Skin of body (tissue), 2 donors: Measurements from ENCODE around the gene SPTBN4. TPM values are rescaled to one million over a fixed set of nuclear protein-coding genes. Genes with fewer than 3 reads are reported as not detected.
"Not testable (repeated sequence)": the region's sequence is repeated elsewhere in the genome, so short reads cannot be mapped to it uniquely, and the experiment has no call there.

Source experiments
- DNase-seq: peaks from one replicate; lab custom pipeline; 2025; lab: John Stamatoyannopoulos, UW
- total RNA-seq: library from RNA; depleted of rRNA; stranded (reverse); fragments of >200 nt; gene quantifications from one replicate; pipeline ENCODE4 v1.2.3, GENCODE V29; 2014

Gene SPTBN4
- total RNA-seq, 1 donor from 2014 or later: 1.2 TPM

DNA sequence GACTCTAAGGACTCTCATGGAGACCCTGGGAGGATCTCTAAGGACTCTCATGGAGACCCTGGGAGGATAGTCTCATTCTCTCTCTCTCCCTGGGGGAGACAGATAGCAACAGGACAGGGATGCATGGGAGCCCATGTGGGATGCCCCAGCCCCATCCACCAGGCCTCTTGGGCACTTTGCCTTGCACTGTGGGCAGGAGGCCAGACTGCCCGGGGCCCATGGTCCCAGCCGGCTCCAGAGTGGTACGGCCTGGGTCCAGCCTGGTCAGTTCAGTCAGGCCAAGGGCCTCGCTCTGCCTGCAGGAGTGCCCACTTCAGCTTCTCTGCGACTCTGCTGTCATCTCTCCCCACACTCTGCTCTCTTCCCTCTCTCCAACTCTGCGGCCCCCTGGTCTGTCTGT is 61.3 kb downstream of the SPTBN4 start:
- no peak for DNase-seq

DNA sequence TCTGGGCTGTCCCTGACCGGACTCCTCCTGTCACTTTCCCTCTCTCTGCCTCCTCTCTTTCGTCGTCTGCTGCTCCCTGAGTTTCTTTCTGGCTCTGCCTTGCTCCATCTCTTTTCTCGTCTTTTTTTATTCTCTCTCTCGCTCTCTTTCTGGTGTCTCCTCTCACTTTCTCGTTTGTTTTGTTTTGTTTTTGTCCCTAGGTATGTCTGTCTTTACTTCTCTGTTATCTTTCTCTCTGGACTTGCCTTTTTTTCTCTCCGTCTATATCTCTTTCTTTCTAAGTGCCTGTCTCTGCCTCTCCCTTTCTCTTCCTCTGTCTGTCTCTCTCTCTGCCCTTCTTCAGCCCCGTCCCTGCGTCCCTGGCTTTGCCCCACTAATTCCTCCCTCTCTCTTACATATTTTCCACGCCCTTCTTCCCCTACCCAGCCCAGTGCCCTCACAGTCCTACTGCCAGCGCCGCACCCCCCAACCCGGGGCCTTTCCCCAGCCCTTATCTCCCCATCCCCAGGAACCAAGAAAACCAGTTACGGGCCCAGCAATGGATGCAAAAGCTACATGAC is 61.8 kb downstream of the SPTBN4 start:
- no peak for DNase-seq

DNA sequence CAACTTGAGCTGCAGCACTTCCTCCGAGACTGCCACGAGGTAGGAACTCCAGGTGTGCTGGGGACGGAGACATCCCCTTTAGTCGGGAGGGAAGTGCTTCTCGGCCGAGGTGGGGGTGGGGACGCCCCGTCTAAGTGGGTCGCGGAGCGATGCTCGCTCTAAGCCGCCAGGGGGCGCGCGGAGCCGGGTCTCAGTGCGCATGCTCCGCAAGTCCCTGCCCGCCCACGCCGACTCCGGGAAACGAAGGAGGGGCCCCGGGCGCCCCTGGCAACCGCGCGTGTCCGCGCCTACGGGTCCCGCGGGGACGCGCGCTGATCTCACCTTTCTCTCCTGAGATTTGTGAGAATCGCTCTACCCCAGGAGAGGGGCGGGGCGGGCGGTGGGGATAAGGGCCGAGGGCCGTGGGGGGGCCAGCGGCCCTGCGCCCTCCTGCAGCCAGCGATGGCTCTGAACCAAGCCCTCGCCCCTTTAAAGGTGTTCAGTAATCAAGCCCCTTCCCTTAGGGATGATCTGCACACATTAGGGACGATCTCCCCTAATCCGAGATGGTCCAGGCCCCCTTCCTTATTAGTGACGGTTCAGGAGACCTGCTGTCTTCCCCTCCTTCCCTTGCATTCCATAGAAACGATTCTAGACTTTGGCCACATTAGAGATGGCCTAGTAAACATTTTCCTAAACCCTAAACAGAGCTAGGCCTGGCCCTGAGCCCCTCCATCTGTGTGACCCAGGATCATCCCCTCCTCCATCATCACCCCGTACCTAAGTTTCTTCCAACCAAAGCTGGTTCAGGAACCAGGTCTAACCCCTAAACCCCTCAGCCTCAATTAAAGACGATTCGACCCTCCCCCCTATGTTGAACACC is 62.5 kb downstream of the SPTBN4 start:
- peak; percentile 83 for DNase-seq

DNA sequence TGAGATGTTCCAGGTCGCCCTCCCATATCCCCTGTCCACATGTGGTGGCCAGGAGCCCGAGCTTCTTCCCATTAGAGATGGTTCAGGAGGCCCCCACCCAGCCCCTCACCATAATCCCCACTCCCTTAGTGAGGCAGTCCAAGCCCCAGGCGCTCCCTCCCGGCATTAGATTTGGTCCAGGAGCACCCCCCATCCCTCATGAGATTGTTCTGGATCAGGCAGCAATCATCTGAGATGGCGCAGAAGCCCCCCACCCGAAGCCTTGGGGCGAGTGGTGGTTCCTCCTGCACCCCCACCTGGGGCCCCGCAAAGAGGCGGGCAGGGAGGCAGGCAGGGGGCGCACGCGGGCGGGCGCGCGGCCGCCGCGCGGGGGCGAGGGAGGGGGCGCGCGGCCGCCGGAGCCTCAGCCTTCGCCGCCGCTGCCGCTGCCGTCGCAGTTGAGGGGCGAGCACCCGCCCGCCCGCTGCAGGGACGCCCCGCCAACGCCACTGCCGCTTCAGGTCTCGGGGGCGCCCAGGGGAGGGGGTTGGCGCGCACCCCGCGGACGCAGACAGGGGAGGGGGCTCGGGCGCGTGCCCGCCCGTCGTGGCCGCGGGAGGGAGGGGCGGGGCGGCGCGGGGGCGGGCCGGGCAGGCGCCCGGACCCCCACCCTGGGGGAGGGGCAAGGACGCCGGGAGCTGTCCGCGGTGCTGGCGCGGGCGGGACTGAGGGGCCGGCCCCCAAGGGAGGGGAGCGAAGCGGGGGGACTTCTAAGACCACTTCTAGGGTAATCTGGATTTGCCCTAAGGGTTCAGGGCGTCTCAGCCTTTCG is 63.5 kb downstream of the SPTBN4 start:
- no peak for DNase-seq

DNA sequence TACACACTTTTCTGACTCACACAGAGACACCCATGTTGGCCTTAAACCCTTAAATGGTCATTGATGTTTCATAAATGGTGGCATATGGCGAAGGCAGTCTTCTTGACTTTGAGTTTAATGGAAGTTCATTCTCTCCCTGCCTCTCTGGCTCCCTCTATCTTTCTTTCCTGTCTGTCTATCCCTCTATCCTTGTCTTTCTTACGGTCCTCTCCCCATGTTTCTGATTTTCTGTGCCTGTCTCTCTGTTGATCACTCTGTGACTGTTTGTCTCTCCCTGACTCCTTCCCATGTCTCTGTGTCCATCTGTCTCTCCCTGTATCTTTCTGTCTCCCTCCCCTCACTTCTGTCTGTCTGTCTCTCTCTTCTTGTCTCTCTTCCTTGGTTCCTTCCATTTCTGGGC is 66.7 kb downstream of the SPTBN4 start:
- no peak for DNase-seq

DNA sequence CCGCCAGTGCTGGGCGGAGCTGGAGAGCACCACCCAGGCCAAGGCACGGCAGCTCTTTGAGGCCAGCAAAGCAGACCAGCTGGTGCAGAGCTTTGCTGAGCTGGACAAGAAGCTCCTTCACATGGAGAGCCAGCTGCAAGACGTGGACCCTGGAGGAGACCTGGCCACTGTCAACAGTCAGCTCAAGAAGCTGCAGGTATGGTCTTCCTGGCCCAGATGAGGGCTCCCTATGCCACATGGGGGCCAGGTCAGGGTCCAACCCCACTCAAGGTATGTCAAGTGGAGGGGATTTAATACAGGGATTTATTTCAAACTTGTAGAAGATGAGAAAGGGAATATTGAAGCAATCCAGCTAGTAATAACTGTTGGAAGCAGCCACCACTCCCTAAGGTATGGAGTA is 67.3 kb downstream of the SPTBN4 start:
- DNase-seq: no peak

DNA sequence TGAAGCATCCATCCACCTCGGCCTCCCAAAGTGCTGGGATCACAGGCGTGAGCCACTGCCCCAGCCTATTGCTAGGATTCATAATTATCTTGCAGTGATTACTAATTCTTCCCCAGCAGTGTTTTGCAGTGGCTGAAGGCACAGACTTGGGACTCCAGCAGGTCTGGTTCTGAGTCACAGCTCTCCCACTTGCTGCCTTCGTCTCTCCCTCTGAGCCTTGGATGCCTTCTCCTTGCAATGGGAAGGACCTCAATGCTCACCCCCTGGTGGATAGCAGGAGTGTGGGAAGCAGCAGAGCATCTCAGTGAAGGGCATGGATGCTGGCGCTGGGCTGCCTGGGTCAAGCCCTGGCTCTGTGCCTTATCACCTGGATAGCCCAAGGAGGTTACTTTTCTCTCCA is 72.3 kb downstream of the SPTBN4 start:
- no peak for DNase-seq

DNA sequence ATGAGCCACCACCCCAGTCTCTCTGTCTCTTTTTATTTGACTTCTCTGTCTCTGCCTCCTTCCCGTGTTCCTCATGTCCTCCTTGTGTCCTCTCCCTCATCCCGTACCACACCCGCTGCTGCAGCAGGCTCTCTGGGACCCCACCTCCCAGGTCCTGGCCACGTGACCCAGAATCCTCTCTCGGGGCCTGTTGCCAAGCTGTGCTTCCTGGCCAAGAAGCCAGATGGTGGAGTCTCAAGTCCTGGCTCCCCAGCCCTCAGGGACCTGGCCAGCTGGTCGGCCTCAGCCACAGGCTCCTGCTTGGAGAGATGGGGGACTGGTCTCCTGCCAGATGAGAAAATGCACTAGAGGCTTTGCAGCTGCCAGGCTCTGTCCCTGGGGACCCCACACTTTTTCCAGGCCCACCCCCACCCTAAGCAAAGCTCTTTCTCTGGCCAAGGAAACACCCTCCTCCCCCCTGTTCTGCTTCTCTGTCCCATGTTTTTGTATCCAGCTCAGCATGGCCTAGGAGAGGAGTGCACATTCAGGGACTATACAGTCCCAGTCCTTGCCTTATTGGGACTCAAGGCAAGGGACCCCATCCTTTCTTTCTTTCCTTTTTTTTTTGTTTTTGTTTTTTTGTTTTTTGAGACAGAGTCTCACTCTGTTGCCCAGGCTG is 75.5 kb downstream of the SPTBN4 start:
- DNase-seq: peak; percentile 16

DNA sequence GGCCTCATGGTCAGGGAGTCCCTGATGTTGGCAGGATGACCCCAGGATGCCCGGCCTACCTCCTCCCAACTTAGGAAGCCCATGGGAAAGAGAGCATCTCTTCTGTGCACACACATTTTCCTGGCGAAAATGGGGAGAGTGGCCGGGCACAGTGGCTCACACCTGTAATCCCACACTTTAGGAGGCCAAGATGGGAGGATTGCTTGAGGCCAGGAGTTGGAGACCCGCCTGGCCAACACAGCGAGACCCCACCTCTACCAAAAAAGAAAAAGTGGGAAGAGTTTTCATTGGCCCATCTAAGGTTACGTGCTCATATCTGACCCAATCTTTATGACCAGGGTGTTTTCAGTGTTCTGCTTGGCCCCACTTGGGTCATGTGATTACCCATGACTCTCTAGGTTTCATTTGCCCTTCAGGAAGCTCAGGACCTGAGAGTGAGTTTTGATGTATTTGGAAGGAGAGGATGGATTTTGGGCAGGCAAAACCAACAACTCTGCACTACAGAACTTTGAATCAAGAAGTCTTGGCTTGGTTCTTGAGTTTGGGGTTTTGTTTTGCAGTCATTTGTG is 76.3 kb downstream of the SPTBN4 start:
- DNase-seq: no peak

DNA sequence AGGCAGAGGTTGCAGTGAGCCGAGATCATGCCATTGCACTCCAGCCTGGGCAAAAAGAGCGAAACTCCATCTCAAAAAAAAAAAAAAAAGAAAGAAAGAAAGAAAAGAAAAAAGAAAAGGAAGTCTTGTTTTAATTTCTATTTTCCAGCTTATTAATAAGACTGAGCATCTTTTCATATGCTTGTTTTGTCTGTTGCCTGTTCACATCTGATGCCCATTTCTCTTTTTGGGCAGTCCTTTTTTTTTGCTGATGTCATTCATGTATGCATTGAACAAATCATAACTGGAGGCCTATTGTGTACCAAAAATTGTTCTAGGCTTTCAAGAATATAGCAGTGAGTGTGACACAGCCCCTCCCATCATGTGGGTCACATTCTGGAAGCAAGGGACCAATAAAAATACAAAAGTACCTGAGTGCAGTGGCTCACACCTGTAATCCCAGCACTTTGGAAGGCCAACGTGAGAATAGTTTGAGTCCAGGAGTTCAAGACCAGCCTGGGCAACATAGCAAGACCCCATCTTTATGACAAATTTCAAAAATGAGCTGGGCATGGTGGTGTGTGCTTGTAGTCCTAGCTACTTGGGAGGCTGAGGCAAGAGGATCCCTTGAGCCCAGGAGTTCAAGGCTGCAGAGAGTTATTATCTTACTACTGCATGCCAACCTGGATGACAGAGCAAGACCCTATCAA is 79.5 kb downstream of the SPTBN4 start:
- not testable (repeated sequence) for DNase-seq

DNA sequence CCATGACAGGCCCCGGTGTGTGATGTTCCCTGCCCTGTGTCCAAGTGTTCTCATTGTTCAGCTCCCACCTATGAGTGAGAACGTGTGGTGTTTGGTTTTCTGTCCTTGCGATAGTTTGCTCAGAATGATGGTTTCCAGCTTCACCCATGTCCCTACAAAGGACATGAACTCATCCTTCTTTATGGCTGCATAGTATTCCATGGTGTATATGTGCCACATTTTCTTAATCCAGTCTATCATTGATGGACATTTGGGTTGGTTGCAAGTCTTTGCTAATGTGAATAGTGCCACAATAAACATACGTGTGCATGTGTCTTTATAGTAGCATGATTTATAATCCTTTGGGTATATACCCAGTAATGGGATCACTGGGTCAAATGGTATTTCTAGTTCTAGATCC is 80.4 kb downstream of the SPTBN4 start:
- DNase-seq: not testable (repeated sequence)

DNA sequence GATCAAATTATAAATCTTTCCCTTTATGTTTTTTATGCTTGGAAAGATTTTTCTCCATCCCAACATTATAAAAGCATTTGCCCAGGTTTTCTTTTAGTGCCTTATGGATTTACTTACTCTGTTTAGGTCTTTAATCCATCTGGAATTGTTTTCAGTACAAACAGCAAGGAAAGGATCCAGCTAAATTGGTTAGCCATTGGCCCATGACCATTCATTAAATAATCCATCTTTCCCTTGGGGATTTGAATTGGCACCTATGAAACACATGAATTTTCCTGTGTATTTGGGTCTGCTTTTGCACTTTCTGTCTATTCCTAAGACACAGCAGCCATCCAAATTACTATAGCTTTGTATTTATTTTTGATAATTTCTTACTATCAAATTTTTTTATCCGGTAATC is 81.0 kb downstream of the SPTBN4 start:
- DNase-seq: no peak

DNA sequence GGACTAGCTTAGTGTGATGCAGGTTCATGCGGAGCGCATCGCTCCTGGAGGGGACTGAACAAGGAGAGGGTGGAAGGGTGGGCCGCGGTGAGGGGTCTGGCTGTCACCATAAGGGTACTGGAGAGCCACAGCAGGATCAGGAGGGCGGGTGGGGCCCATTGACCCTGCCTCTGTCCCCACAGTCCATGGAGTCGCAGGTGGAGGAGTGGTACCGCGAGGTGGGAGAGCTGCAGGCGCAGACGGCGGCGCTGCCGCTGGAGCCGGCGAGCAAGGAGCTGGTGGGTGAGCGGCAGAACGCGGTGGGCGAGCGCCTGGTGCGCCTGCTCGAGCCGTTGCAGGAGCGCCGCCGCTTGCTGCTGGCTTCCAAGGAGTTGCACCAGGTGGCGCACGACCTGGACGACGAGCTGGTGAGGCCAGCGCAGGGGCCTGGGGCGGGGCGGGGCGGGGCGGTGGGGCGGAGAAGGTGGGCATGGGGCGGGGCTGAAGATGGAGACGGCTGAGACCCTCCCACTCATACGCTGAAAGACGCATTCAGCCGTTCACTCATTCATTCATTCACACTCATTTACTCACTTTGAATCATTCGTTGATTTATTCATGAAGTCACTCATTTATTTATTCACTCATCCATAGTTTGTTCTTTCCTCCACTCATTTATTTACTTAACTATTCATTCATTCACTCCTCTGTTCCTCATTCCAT is 82.4 kb downstream of the SPTBN4 start:
- DNase-seq: no peak

DNA sequence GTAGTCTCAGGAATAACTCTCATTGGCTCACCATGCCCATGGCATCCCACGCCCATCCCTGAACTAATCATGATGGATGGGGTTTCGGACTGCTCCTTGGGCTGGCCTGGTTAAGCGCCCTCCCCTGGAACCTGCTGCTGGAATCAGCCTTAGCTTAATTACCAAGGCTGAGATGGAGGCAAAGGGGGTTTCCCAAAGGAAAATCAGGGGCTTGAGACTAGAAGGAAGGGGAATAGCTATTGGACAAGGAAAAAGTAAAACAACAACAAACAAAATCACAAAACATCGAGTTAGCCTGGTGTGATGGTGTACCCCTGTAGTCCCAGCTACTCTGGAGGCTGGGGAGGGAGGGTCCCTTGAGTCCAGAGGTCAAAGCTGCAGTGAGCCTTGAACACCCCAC is 84.2 kb downstream of the SPTBN4 start:
- no peak for DNase-seq

DNA sequence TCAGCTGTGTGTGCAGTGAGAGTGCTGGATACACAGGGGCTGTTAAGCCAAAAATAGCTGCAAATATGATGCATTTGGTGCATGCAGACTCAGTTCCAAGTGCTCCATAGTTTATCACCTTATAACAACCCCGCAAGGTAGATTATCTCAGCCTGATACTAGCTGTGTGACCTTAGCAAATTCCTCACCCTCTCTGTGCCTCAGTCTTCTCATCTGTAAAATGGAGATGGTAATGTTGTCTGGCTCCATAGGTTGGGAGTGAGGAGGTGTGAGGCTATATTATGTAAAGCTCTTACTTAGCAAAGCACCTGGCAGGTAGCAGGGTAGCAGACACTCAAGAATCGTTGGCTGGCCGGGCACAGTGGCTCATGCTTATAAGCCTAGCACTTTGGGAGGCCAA is 86.0 kb downstream of the SPTBN4 start:
- DNase-seq: no peak

DNA sequence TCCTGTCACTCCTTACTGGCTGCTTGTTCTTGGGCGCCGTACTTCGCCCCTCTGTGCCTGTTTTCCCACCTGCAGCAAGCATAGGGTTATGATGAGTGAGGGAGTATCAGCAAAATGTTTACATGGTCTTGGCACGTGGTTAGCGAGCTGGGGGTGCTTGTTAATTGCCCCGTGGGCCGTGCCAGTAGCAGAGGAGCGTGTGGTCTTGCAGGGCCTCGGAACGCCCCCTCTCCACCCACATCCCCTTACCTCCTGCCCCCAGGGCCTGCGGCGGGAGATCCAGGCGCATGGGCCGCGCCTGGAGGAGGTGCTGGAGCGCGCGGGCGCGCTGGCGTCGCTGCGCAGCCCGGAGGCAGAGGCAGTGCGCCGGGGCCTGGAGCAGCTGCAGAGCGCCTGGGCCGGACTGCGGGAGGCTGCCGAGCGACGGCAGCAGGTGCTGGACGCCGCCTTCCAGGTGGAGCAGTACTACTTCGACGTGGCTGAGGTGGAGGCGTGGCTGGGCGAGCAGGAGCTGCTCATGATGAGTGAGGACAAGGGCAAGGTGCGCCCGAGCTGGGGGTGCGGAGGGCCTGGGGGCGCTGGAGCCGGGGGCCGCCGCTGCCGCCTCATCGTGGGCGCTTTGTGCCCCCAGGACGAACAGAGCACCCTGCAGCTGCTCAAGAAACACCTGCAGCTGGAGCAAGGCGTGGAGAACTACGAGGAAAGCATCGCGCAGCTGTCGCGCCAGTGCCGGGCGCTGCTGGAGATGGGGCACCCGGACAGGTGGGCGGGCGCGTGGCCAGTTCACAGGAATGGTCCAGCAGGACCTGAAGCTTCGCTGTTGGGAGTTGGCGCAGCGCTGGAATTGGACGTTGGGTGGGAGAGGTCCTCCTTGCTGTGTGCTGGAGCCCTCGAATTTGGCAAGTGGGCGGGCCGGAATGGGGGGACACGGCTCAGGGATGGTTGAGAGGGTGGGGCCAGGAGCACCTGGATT is 87.4 kb downstream of the SPTBN4 start:
- no peak for DNase-seq

DNA sequence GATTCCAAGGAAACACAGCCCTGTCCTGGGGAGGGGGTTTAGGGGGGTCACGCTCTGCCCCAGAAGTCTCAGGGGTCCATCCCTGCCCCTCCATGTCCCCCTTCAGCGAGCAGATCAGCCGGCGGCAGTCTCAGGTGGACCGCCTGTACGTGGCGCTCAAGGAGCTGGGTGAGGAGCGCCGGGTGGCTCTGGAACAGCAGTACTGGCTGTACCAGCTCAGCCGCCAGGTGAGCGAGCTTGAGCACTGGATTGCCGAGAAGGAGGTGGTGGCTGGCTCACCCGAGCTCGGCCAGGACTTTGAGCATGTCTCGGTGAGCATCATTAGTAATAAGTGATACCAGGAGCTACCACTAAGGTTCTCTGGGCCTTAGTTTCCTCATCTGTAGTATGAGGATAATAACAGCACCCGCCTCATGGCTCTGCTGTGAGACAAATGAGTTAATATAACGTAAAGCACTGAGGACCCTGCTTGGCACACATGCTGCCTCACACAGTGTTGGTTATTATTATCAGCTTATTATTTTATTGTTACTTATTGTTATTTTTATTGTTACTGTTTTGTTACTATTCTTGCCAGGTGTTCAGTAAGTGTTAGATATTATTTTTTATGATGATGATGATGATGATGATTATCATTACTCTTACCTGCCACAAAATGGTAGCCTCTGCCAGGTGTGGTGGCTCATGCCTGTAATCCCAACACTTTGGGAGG is 89.3 kb downstream of the SPTBN4 start:
- no peak for DNase-seq

DNA sequence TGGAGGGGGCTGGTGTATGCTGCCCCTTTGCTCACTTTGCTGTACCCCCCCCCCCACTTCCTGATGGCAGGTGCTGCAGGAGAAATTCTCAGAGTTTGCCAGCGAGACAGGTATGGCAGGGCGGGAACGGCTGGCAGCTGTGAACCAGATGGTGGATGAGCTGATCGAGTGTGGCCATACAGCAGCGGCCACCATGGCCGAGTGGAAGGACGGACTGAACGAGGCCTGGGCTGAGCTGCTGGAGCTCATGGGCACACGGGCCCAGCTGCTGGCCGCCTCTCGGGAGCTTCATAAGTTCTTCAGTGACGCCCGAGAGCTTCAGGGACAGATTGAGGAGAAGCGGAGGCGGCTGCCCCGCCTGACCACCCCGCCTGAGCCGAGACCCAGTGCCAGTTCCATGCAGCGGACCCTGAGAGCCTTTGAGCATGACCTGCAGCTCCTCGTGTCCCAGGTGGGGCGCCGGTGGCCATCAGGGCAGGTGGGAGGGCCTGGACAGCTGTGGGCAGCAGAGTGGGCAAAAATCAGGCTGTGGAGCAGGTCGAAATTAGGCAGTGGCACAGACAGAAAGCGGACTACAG is 90.2 kb downstream of the SPTBN4 start:
- no peak for DNase-seq
